NCI-H2196 (cell line): ENCODE data around the gene MCM6.

Experiments
- DNase-seq: peaks from one replicate; lab custom pipeline; 2025; ENCODE audit not compliant: unreplicated experiment; lab: John Stamatoyannopoulos, UW

Gene MCM6

GRCh38 chr2:135791418-135792190, 84.6 kb downstream of the MCM6 start:
- no peak for DNase-seq

- DNase-seq: no peak
Measured at GRCh38 chr2:135790423-135790822, 85.8 kb downstream of the MCM6 start.
